ENCODE data around the gene AIG1.

Gene AIG1

DNA sequence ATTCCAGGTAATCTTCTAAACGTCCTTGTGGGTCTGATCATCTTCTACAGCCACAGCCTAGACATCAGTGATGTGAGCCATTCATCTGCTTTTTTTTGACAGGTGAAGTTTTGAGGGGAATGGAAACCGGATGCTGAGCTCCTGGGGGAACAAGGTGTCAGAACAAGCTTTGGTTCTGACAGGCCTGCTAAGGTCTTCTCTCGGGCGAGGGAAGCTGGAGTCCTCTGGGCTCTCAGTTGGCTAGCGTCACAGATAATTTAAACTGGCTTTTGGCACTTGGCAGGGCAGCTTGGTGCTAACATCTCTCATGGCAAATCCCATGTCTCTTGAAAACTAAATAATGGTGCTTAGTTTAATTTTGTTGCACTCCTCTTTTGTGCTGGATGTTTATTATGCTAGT is 8.4 kb upstream of the AIG1 start:
- TF ChIP-seq, protein P1, sequence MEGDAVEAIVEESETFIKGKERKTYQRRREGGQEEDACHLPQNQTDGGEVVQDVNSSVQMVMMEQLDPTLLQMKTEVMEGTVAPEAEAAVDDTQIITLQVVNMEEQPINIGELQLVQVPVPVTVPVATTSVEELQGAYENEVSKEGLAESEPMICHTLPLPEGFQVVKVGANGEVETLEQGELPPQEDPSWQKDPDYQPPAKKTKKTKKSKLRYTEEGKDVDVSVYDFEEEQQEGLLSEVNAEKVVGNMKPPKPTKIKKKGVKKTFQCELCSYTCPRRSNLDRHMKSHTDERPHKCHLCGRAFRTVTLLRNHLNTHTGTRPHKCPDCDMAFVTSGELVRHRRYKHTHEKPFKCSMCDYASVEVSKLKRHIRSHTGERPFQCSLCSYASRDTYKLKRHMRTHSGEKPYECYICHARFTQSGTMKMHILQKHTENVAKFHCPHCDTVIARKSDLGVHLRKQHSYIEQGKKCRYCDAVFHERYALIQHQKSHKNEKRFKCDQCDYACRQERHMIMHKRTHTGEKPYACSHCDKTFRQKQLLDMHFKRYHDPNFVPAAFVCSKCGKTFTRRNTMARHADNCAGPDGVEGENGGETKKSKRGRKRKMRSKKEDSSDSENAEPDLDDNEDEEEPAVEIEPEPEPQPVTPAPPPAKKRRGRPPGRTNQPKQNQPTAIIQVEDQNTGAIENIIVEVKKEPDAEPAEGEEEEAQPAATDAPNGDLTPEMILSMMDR (IDR thresholded peaks at IDR 0.05) = no peak
- peaks cover 6% of the 10 kb centered on the region for H3K4me1 Mint-ChIP-seq
- H3K4me3 Mint-ChIP-seq = no peak overlapping the region
- DNase-seq = no peak
- no peaks in the 10 kb centered on the region for H3K36me3 Mint-ChIP-seq (ENCODE audit: low read depth)
- no peak overlapping the region for H3K27ac Mint-ChIP-seq
- H3K9me3 Mint-ChIP-seq = peaks cover 21% of the 10 kb centered on the region
- H3K27me3 Mint-ChIP-seq (ENCODE audit: low read depth, poor library complexity) = peaks cover 3% of the 10 kb centered on the region

DNA sequence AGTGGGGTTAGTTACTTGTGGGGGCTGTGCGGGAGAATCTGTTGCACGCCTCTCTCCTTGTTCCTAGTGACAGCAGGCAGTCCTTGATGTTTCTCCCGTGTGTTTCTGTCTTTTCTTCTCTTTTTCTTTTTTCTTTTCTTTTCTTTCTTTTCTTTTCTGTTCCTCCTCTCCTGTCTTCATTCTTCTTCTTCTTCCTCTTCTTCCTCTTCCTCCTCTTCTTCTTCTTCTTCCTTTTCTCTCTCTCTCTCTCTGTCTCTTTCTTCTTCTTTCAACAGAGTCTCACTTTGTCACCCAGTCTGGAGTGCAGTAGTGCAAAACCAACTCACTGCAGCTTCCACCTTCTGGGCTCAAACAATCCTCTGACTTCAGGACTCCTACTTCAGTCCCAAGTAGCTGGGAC is 6.8 kb upstream of the AIG1 start:
- Mint-ChIP-seq H3K9me3 (peaks cover 8% of the 10 kb centered on the region), H3K4me3 (no peak overlapping the region), H3K27me3 (ENCODE audit: low read depth, poor library complexity) (peaks cover 3% of the 10 kb centered on the region), H3K27ac (no peak overlapping the region), H3K4me1 (peaks cover 7% of the 10 kb centered on the region), H3K36me3 (ENCODE audit: low read depth) (no peaks in the 10 kb centered on the region)
- TF ChIP-seq, protein P1 (IDR thresholded peaks at IDR 0.05) = no peak
- DNase-seq = no peak

DNA sequence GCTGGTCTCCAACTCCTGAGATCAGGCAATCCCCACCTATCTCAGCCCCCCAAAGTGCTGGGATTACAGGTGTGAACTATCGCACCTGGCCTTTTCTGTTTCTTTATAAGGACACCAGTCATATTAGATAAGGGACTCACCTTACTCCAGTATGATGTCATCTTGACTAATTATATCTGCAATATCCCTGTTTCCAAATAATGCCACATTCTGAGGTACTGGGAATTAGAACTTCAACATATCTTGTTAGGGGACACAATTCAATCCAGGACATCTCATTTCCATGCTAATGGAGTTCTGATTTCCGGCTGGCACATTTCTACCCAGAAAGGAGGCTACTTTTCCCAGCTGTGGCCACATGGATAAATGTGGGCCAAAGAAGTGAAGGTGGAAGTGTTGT is 6.4 kb upstream of the AIG1 start:
- TF ChIP-seq, protein P1 (IDR thresholded peaks at IDR 0.05) = no peak
- Mint-ChIP-seq H3K36me3 (ENCODE audit: low read depth) (no peaks in the 10 kb centered on the region), H3K4me1 (peaks cover 12% of the 10 kb centered on the region), H3K4me3 (no peak overlapping the region), H3K27me3 (ENCODE audit: low read depth, poor library complexity) (peaks cover 3% of the 10 kb centered on the region), H3K27ac (no peak overlapping the region), H3K9me3 (peaks cover 5% of the 10 kb centered on the region)
- DNase-seq = no peak

DNA sequence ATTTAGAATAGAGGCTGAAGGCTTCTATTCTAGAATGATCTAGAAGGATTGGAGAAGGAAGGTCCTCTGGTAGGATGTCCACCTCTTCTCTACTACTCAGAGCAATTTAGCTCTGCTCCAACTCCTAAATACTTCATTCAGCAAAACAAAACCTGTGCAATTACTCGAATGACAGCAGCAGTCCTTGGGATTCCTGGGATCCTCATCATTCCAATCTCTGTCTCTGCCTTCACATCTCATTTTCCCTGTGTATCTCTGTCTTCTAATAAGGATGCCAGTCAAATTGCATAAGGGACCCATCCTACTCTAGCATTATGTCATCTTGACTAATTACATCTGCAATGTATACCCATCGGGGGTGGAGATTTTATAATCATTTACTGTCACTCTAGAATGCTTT is 5.5 kb upstream of the AIG1 start:
- TF ChIP-seq, protein P1 (IDR thresholded peaks at IDR 0.05) = no peak
- Mint-ChIP-seq H3K4me1 (peaks cover 20% of the 10 kb centered on the region), H3K4me3 (no peak overlapping the region), H3K27me3 (ENCODE audit: low read depth, poor library complexity) (peaks cover 3% of the 10 kb centered on the region), H3K36me3 (ENCODE audit: low read depth) (no peaks in the 10 kb centered on the region), H3K27ac (no peak overlapping the region), H3K9me3 (peaks cover under 1% of the 10 kb centered on the region)
- no peak for DNase-seq

DNA sequence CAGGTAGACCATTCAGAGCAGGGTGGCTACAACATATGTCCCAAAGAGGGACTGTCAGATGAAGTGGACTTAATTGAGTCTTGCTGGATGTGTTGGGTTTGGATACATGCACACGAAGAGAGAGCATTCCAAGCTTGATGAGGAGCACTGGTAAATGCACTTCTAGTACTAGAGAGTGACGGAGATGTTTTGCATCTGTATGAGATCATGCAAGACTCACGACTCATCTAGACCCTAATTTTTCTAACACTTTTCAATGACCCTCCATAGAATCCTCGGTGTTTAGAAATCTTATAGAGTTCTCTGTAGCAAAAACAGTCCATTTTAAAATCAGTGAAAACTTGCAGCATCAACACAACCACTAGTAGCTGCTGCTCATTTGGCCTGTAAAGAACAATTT is 4.8 kb upstream of the AIG1 start:
- Mint-ChIP-seq H3K36me3 (ENCODE audit: low read depth) (no peaks in the 10 kb centered on the region), H3K27me3 (ENCODE audit: low read depth, poor library complexity) (peaks cover 3% of the 10 kb centered on the region), H3K27ac (no peak overlapping the region), H3K4me1 (peaks cover 23% of the 10 kb centered on the region), H3K4me3 (no peak overlapping the region), H3K9me3 (no peaks in the 10 kb centered on the region)
- DNase-seq = no peak
- TF ChIP-seq, protein P1 (IDR thresholded peaks at IDR 0.05) = no peak

DNA sequence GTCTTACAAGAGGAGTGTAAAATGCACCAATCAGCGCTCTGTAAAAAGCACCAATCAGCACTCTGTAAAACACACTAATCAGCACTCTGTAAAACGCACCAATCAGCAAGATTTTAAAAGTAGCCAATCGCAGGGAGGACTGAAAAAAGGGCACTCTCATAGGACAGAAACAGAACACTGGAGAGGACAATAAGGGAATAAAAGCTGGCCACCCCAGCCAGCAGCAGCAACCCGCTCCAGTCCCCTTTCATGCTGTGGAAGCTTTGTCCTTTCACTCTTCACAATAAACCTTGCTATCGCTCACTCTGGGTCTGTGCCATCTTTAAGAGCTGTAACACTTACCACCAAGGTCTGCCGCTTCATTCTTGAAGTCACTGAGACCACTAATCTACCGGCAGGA is 1.7 kb upstream of the AIG1 start:
- peaks cover 1% of the 10 kb centered on the region for H3K27me3 Mint-ChIP-seq (ENCODE audit: low read depth, poor library complexity)
- no peak for DNase-seq
- peak overlapping the region; percentile 64 for H3K27ac Mint-ChIP-seq
- H3K4me1 Mint-ChIP-seq = peaks cover 41% of the 10 kb centered on the region
- H3K4me3 Mint-ChIP-seq = peak overlapping the region; percentile 68
- no peaks in the 10 kb centered on the region for H3K36me3 Mint-ChIP-seq (ENCODE audit: low read depth)
- TF ChIP-seq, protein P1 (IDR thresholded peaks at IDR 0.05) = no peak
- no peaks in the 10 kb centered on the region for H3K9me3 Mint-ChIP-seq

Data from nephron progenitor cell (in vitro differentiated cells).